GM21529 (cell line): ENCODE results near the gene ABCA1.
"Not testable (repeated sequence)": the region's sequence is repeated elsewhere in the genome, so short reads cannot be mapped to it uniquely, and the experiment has no call there.

Experiments
- ATAC-seq: cut with Tn5 transposase; IDR thresholded peaks from one replicate; pipeline ENCODE4 v1.9.1; 2021; ENCODE audit not compliant: unreplicated experiment

ABCA1 gene

GRCh38 chr9:104772714-104773510 is 155.0 kb downstream of the ABCA1 start:
- peak; percentile 41 for ATAC-seq

- ATAC-seq, result peak; percentile 37
These were observed 158.3 kb downstream of the ABCA1 start for GRCh38 chr9:104769655-104770054.

GRCh38 chr9:104769029-104769428 is 158.9 kb downstream of the ABCA1 start:
- ATAC-seq, result not testable (repeated sequence)

GRCh38 chr9:104767507-104767906 is 160.4 kb downstream of the ABCA1 start:
- ATAC-seq, result no peak

- no peak for ATAC-seq
These were observed 161.9 kb downstream of the ABCA1 start for GRCh38 chr9:104766025-104766424.

- ATAC-seq, result peak; percentile 41
These were observed 162.8 kb downstream of the ABCA1 start for GRCh38 chr9:104765138-104765537.

- ATAC-seq, result peak; percentile 50
These were observed 169.0 kb downstream of the ABCA1 start for GRCh38 chr9:104758974-104759373.

- peak; percentile 16 for ATAC-seq
These were observed 177.7 kb downstream of the ABCA1 start for GRCh38 chr9:104750185-104750767.

- ATAC-seq, result peak; percentile 1
These were observed 179.5 kb downstream of the ABCA1 start for GRCh38 chr9:104748359-104749031.

- peak; percentile 87 for ATAC-seq
These were observed 180.2 kb downstream of the ABCA1 start, which contains the start of gene NIPSNAP3A for GRCh38 chr9:104747565-104748358. TSS of gene NIPSNAP3A (plus strand) at chr9:104747683. CDS start at chr9:104747793, 110 bp downstream.

GRCh38 chr9:104747245-104747564 is 180.8 kb downstream of the ABCA1 start:
- no peak for ATAC-seq

GRCh38 chr9:104746798-104747197 is 181.2 kb downstream of the ABCA1 start:
- no peak for ATAC-seq

GRCh38 chr9:104746285-104746684 is 181.7 kb downstream of the ABCA1 start:
- ATAC-seq, result no peak

GRCh38 chr9:104745852-104746251 is 182.1 kb downstream of the ABCA1 start:
- ATAC-seq, result no peak

GRCh38 chr9:104743376-104743985 is 184.5 kb downstream of the ABCA1 start:
- ATAC-seq, result peak; percentile 31

- no peak for ATAC-seq
These were observed 187.3 kb downstream of the ABCA1 start for GRCh38 chr9:104740621-104741020.

- no peak for ATAC-seq
These were observed 189.5 kb downstream of the ABCA1 start for GRCh38 chr9:104738452-104738851.
